Liver (tissue), 3 donors: Measurements from ENCODE around the gene SCPEP1.

Experiments
- CTCF ChIP-seq: fragments of 150-350 bp; IDR thresholded peaks from 2 replicates; pipeline ENCODE4 v1.5.1; 2017; ENCODE audit warnings: improper control_type of control experiment, low read depth, low read length; ENCODE audit not compliant: missing input control
- GABPA ChIP-seq, 2 donors: IDR thresholded peaks in 1 of 2; conservative IDR thresholded peaks in 1 of 2; 2 replicates each; pipeline ENCODE4 v1.6.1; 2016; ENCODE audit warnings: antibody characterized with exemption in 2 of 2, mild to moderate bottlenecking in 1 of 2, moderate library complexity in 1 of 2
- HNF4A ChIP-seq, 2 donors: conservative IDR thresholded peaks; 2 replicates each; pipeline ENCODE4 v1.6.1; 2016; ENCODE audit warnings: antibody characterized with exemption in 2 of 2, mild to moderate bottlenecking in 2 of 2
- JUND ChIP-seq, 2 donors: IDR thresholded peaks; 2 replicates each; pipeline ENCODE4 v1.6.1; 2016; ENCODE audit warnings: antibody characterized with exemption in 2 of 2
- SP1 ChIP-seq: IDR thresholded peaks from 2 replicates; pipeline ENCODE4 v1.6.1; 2018; ENCODE audit warnings: antibody characterized with exemption, mild to moderate bottlenecking
- YY1 ChIP-seq: IDR thresholded peaks from 2 replicates; pipeline ENCODE4 v1.6.1; 2016; ENCODE audit warnings: antibody characterized with exemption, mild to moderate bottlenecking
- TF ChIP-seq, protein P1 (sequence below): IDR thresholded peaks from 2 replicates; pipeline ENCODE4 v1.6.1; 2016; ENCODE audit warnings: antibody characterized with exemption
- TF ChIP-seq, protein P2 (sequence below): IDR thresholded peaks from 2 replicates; pipeline ENCODE4 v1.6.1; 2016; ENCODE audit warnings: antibody characterized with exemption, mild to moderate bottlenecking
- TF ChIP-seq, protein P3 (sequence below): IDR thresholded peaks from 2 replicates; pipeline ENCODE4 v1.6.1; 2016; ENCODE audit warnings: antibody characterized with exemption
- donor health status: healthy.
- donor health status: healthy.

DNA sequence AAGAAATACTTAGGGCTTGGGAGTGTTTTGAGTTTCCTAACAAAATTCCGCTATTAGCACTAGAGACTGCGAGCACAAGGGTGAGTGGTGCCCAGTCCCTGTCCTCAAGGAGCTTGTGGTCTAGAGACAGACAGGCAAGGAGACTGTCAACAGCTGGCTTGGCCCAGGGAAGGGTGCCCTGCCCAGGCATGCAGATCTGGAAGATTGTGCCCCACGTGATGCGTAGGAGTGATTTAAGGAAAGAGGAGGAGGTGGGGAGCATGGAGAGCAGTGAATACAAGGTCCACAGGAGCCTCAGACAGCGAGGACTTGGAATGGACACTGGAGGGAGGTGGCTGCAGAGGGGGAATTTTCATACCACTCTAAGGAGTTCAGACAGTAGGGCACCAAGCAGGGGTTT, 25.0 kb downstream of the SCPEP1 start:
- TF ChIP-seq, protein P1, sequence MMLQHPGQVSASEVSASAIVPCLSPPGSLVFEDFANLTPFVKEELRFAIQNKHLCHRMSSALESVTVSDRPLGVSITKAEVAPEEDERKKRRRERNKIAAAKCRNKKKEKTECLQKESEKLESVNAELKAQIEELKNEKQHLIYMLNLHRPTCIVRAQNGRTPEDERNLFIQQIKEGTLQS = no peak
- TF ChIP-seq CTCF (no peak), HNF4A (conservative IDR thresholded peaks at IDR 0.05) (no peak), GABPA (IDR thresholded peaks at IDR 0.05 in 1 of 2, conservative IDR thresholded peaks at IDR 0.05 in 1 of 2) (no peak), JUND (IDR thresholded peaks at IDR 0.05) (no peak), SP1 (no peak), YY1 (no peak)
- TF ChIP-seq, protein P2, sequence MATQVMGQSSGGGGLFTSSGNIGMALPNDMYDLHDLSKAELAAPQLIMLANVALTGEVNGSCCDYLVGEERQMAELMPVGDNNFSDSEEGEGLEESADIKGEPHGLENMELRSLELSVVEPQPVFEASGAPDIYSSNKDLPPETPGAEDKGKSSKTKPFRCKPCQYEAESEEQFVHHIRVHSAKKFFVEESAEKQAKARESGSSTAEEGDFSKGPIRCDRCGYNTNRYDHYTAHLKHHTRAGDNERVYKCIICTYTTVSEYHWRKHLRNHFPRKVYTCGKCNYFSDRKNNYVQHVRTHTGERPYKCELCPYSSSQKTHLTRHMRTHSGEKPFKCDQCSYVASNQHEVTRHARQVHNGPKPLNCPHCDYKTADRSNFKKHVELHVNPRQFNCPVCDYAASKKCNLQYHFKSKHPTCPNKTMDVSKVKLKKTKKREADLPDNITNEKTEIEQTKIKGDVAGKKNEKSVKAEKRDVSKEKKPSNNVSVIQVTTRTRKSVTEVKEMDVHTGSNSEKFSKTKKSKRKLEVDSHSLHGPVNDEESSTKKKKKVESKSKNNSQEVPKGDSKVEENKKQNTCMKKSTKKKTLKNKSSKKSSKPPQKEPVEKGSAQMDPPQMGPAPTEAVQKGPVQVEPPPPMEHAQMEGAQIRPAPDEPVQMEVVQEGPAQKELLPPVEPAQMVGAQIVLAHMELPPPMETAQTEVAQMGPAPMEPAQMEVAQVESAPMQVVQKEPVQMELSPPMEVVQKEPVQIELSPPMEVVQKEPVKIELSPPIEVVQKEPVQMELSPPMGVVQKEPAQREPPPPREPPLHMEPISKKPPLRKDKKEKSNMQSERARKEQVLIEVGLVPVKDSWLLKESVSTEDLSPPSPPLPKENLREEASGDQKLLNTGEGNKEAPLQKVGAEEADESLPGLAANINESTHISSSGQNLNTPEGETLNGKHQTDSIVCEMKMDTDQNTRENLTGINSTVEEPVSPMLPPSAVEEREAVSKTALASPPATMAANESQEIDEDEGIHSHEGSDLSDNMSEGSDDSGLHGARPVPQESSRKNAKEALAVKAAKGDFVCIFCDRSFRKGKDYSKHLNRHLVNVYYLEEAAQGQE = no peak
- TF ChIP-seq, protein P3, sequence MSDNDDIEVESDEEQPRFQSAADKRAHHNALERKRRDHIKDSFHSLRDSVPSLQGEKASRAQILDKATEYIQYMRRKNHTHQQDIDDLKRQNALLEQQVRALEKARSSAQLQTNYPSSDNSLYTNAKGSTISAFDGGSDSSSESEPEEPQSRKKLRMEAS = no peak
